PC-9 (cell line): ENCODE measurements around the gene HMG20A. TPM values are rescaled to one million over a fixed set of nuclear protein-coding genes. Genes with fewer than 3 reads are reported as not detected.

Experiments
- BruUV-seq: library from RNA; stranded (reverse); fragments of 400-500 nt; replicated peaks from 2 replicates; lab custom pipeline; 2021; lab: Mats Ljungman, UMichigan
- CTCF ChIA-PET: fragments of 300-600 bp; sonication (Branson Sonifier 250); formaldehyde crosslinking; loops from one replicate; lab custom pipeline; 2022; ENCODE audit warnings: antibody characterized with exemption; lab: Charles Lee
- POLR2A ChIA-PET: fragments of 300-600 bp; sonication (Branson Sonifier 250); formaldehyde crosslinking; loops from one replicate; lab custom pipeline; 2022; ENCODE audit warnings: antibody characterized with exemption; ENCODE audit not compliant: unreplicated experiment; lab: Charles Lee
- DNase-seq, 2 experiments: peaks; one replicate each; pipeline versions ENCODE4 v3.0.0 to v3.0.0-alpha.2; 2015 to 2022; ENCODE audit warnings: mixed read lengths in 1 of 2
- H2AFZ ChIP-seq: fragments of 200-600 bp; sonication (generic); 2 replicates; pipeline ENCODE4 v1.8.1; 2017; ENCODE audit warnings: antibody characterized with exemption
- H3F3A ChIP-seq: fragments of 200-600 bp; sonication (generic); 2 replicates; pipeline ENCODE4 v1.8.1; 2017; ENCODE audit warnings: antibody characterized with exemption, mild to moderate bottlenecking, low read depth; ENCODE audit not compliant: insufficient read depth
- H3K27ac ChIP-seq: fragments of 200-600 bp; sonication (generic); 2 replicates; pipeline ENCODE4 v1.6.1; 2016; ENCODE audit warnings: mixed run types
- H3K27me3 ChIP-seq: fragments of 200-600 bp; sonication (generic); 2 replicates; pipeline ENCODE4 v1.6.1; 2016; ENCODE audit warnings: low read depth, mixed run types; ENCODE audit not compliant: insufficient read depth
- H3K36me3 ChIP-seq: fragments of 200-600 bp; sonication (generic); 2 replicates; pipeline ENCODE4 v1.6.1; 2016; ENCODE audit warnings: low read depth, mixed run types
- H3K4me1 ChIP-seq: fragments of 200-600 bp; sonication (generic); replicated peaks from 2 replicates; pipeline ENCODE4 v1.6.1; 2016; ENCODE audit warnings: mixed run types; ENCODE audit not compliant: insufficient read depth
- H3K4me2 ChIP-seq: fragments of 200-600 bp; sonication (generic); 2 replicates; pipeline ENCODE4 v1.6.1; 2017; ENCODE audit warnings: mixed run types
- H3K4me3 ChIP-seq: fragments of 200-600 bp; sonication (generic); 2 replicates; pipeline ENCODE4 v1.6.1; 2016; ENCODE audit warnings: mixed run types
- H3K79me2 ChIP-seq: fragments of 200-600 bp; sonication (generic); 2 replicates; pipeline ENCODE4 v1.6.1; 2017; ENCODE audit warnings: low read depth, mixed run types
- H3K9me2 ChIP-seq: fragments of 200-600 bp; sonication (generic); 2 replicates; pipeline ENCODE4 v1.8.1; 2017; ENCODE audit warnings: mild to moderate bottlenecking; ENCODE audit not compliant: insufficient read depth
- H3K9me3 ChIP-seq: fragments of 200-600 bp; sonication (generic); 2 replicates; pipeline ENCODE4 v1.8.1; 2016; ENCODE audit warnings: low read depth; ENCODE audit not compliant: insufficient read depth
- H4K20me1 ChIP-seq: fragments of 200-600 bp; sonication (generic); 2 replicates; pipeline ENCODE4 v1.8.1; 2017; ENCODE audit not compliant: insufficient read depth
- CTCF ChIP-seq: fragments of 200-600 bp; sonication (generic); conservative IDR thresholded peaks from 2 replicates; pipeline ENCODE4 v1.6.1; 2017; ENCODE audit warnings: mixed run types, antibody characterized with exemption, mild to moderate bottlenecking, moderate library complexity
- EZH2 ChIP-seq: fragments of 200-600 bp; sonication (generic); IDR thresholded peaks from 2 replicates; pipeline ENCODE4 v1.8.0; 2017; ENCODE audit warnings: antibody characterized with exemption, low read depth
- intact Hi-C: fragments of 100-400 bp; cut with micrococcal nuclease; formaldehyde crosslinking; loops from one replicate; pipeline ENCODE4 v1.10.0; 2022; ENCODE audit not compliant: unreplicated experiment
- total RNA-seq: library from RNA; stranded (reverse); gene quantifications from 2 replicates; pipeline ENCODE4 v1.2.3, GENCODE V29; 2021

HMG20A gene
- total RNA-seq, 1 experiment from 2014 or later, result 33.4 TPM

GRCh38 chr15:77481670-77482069 is 61.0 kb downstream of the HMG20A start:
- H3K36me3 ChIP-seq, result peaks cover 11% of the 10 kb centered on the region
- ChIA-PET CTCF (interaction anchor here (0.6 kb wide), 1 partner anchor 750 kb away, joined by 3 read pairs; no protein-coding TSS in a partner anchor), POLR2A (no interaction called here)
- BruUV-seq, result no TSS peak
- intact Hi-C loops, result no loop called here
- no peaks in the 10 kb centered on the region for H3K9me2 ChIP-seq
- no peak overlapping the region for H3K4me2 ChIP-seq
- H4K20me1 ChIP-seq, result no peaks in the 10 kb centered on the region
- no peaks in the 10 kb centered on the region for H3F3A ChIP-seq
- no peaks in the 10 kb centered on the region for H3K9me3 ChIP-seq
- no peaks in the 10 kb centered on the region for H3K4me1 ChIP-seq
- H3K4me3 ChIP-seq, result no peak overlapping the region
- no peaks in the 10 kb centered on the region for H3K79me2 ChIP-seq
- H2AFZ ChIP-seq, result no peak overlapping the region
- TF ChIP-seq CTCF (no peak), EZH2 (no peak)
- no peak overlapping the region for H3K27ac ChIP-seq
- no peaks in the 10 kb centered on the region for H3K27me3 ChIP-seq
- no peak for DNase-seq

- intact Hi-C loops, result no loop called here
These were observed 61.9 kb downstream of the HMG20A start for GRCh38 chr15:77482570-77482969.

GRCh38 chr15:77483425-77484140 is 62.9 kb downstream of the HMG20A start:
- CTCF ChIA-PET, result no interaction called here
- Histone ChIP-seq H3K4me3 (no peak overlapping the region), H3K9me2 (no peaks in the 10 kb centered on the region), H3F3A (no peaks in the 10 kb centered on the region), H3K27me3 (no peaks in the 10 kb centered on the region), H3K4me1 (no peaks in the 10 kb centered on the region), H3K9me3 (no peaks in the 10 kb centered on the region), H4K20me1 (no peaks in the 10 kb centered on the region), H3K79me2 (no peaks in the 10 kb centered on the region), H3K36me3 (peaks cover 11% of the 10 kb centered on the region), H2AFZ (no peak overlapping the region), H3K4me2 (no peak overlapping the region), H3K27ac (no peak overlapping the region)
- intact Hi-C loops, result no loop called here
- no TSS peak for BruUV-seq
- DNase-seq, result no peak
- TF ChIP-seq CTCF (no peak), EZH2 (no peak)
- POLR2A ChIA-PET, result no interaction called here

More at GRCh38 chr15:77482570-77482969, 61.9 kb downstream of the HMG20A start:
- no peaks in the 10 kb centered on the region for H3K79me2 ChIP-seq
- no peak for DNase-seq
- no peaks in the 10 kb centered on the region for H3K9me3 ChIP-seq
- TF ChIP-seq CTCF, result no peak
- no peak for TF ChIP-seq EZH2
- H3F3A ChIP-seq, result no peaks in the 10 kb centered on the region
- H3K9me2 ChIP-seq, result no peaks in the 10 kb centered on the region
- no peaks in the 10 kb centered on the region for H4K20me1 ChIP-seq
- no peak overlapping the region for H3K4me3 ChIP-seq
- CTCF ChIA-PET, result interaction anchor here (0.7 to 0.8 kb wide), 2 partner anchors 15 to 61 kb away, joined by 3 to 4 read pairs; no protein-coding TSS in a partner anchor
- no TSS peak for BruUV-seq
- no peak overlapping the region for H2AFZ ChIP-seq
- H3K36me3 ChIP-seq, result peaks cover 11% of the 10 kb centered on the region
- no peaks in the 10 kb centered on the region for H3K27me3 ChIP-seq
- H3K4me2 ChIP-seq, result no peak overlapping the region
- POLR2A ChIA-PET, result no interaction called here
- H3K27ac ChIP-seq, result no peak overlapping the region
- H3K4me1 ChIP-seq, result no peaks in the 10 kb centered on the region
